ENCODE measurements around the gene MTA1.
A peak's percentile ranks its signal among the peaks of the same experiment; 100 is the strongest.

The MTA1 gene

GRCh38 chr14:105478398-105479251 lies 59.0 kb downstream of the MTA1 start:
- DNase-seq = no peak

GRCh38 chr14:105479431-105480158 lies 60.0 kb downstream of the MTA1 start:
- DNase-seq = no peak

- no peak for DNase-seq
These were observed 60.6 kb downstream of the MTA1 start for GRCh38 chr14:105480199-105480746.

- peak; percentile 76 to 95 for DNase-seq
These were observed 61.5 kb downstream of the MTA1 start for GRCh38 chr14:105480807-105481801.

GRCh38 chr14:105481886-105482457 lies 62.3 kb downstream of the MTA1 start:
- DNase-seq = peak; percentile 64 to 70

GRCh38 chr14:105482486-105483110 lies 63.0 kb downstream of the MTA1 start:
- no peak for DNase-seq

- DNase-seq = no peak
These were observed 63.9 kb downstream of the MTA1 start for GRCh38 chr14:105483300-105484068.

- no peak for DNase-seq
These were observed 64.7 kb downstream of the MTA1 start for GRCh38 chr14:105484069-105484996.

GRCh38 chr14:105484997-105485393 lies 65.4 kb downstream of the MTA1 start:
- no peak for DNase-seq

GRCh38 chr14:105485739-105486162 lies 66.1 kb downstream of the MTA1 start:
- no peak for DNase-seq

- no peak for DNase-seq
These were observed 66.7 kb downstream of the MTA1 start, which contains the start of gene CRIP1 for GRCh38 chr14:105486163-105486973. CRIP1 (plus strand) TSS chr14:105486886; CDS start chr14:105487260, 374 bp downstream.

GRCh38 chr14:105486974-105487448 lies 67.4 kb downstream of the MTA1 start:
- DNase-seq = no peak

- DNase-seq = no peak
These were observed 67.9 kb downstream of the MTA1 start for GRCh38 chr14:105487449-105487985.

- DNase-seq = no peak
These were observed 68.6 kb downstream of the MTA1 start for GRCh38 chr14:105487986-105488777.

GRCh38 chr14:105488781-105489541 lies 69.3 kb downstream of the MTA1 start:
- DNase-seq = no peak

GRCh38 chr14:105489542-105490266 lies 70.1 kb downstream of the MTA1 start:
- DNase-seq = peak; percentile 36 to 75
